OCI-LY3 (cell line): ENCODE results near the gene BRAF.
"Not testable (repeated sequence)": the region's sequence is repeated elsewhere in the genome, so short reads cannot be mapped to it uniquely, and the experiment has no call there.

Experiments used
- EZH2phosphoT487 ChIP-seq: fragments of 200-600 bp; shearing (Covaris generic); IDR thresholded peaks from 2 replicates; pipeline ENCODE4 v1.6.1; 2018; ENCODE audit warnings: antibody characterized with exemption, mixed run types, low read depth
- TF ChIP-seq, protein P1 (sequence below): fragments of 200-600, 300-600 bp; sonication (generic); IDR thresholded peaks from 2 replicates; pipeline ENCODE4 v1.5.1; 2014; ENCODE audit warnings: antibody characterized with exemption, low read length, low read depth

DNA sequence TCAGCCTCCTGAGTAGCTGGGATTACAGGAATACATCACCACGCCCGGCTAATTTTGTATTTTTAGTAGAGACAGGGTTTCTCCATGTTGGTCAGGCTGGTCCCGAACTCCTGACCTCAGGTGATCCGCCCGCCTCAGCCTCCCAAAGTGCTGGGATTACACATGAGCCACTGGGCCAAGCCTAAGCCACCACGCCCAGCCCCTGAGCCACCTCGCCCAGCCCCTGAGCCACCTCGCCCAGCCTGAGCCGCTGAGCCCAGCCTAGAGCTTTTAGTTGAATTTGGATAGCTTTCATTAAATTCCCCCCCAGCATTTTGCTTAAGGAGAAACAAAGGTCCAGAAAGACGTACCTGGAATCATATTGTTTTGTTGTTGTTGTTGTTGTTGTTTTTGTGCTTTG, 254.9 kb downstream of the BRAF start:
- TF ChIP-seq, protein P1, sequence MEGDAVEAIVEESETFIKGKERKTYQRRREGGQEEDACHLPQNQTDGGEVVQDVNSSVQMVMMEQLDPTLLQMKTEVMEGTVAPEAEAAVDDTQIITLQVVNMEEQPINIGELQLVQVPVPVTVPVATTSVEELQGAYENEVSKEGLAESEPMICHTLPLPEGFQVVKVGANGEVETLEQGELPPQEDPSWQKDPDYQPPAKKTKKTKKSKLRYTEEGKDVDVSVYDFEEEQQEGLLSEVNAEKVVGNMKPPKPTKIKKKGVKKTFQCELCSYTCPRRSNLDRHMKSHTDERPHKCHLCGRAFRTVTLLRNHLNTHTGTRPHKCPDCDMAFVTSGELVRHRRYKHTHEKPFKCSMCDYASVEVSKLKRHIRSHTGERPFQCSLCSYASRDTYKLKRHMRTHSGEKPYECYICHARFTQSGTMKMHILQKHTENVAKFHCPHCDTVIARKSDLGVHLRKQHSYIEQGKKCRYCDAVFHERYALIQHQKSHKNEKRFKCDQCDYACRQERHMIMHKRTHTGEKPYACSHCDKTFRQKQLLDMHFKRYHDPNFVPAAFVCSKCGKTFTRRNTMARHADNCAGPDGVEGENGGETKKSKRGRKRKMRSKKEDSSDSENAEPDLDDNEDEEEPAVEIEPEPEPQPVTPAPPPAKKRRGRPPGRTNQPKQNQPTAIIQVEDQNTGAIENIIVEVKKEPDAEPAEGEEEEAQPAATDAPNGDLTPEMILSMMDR, result not testable (repeated sequence)
- TF ChIP-seq EZH2phosphoT487, result not testable (repeated sequence)
